Esophagus squamous epithelium (tissue), 4 donors: ENCODE measurements around the gene STXBP5L.

Experiments
- POLR2A ChIP-seq, 4 donors: fragments of 450-650 bp; IDR thresholded peaks; one replicate each; pipeline ENCODE4 v1.6.1; 2017; ENCODE audit warnings: antibody characterized with exemption in 4 of 4, mild to moderate bottlenecking in 4 of 4, moderate library complexity in 3 of 4
- TF ChIP-seq, protein P1 (sequence below), 6 experiments: fragments of 450-650 bp in 4 of 6; fragments of 200-600 bp in 2 of 6; sonication (generic) in 2 of 6; IDR thresholded peaks; one replicate each; pipeline ENCODE4 v1.5.1; 2016 to 2019; ENCODE audit warnings: antibody characterized with exemption in 6 of 6, mild to moderate bottlenecking in 4 of 6, moderate library complexity in 4 of 6

DNA sequence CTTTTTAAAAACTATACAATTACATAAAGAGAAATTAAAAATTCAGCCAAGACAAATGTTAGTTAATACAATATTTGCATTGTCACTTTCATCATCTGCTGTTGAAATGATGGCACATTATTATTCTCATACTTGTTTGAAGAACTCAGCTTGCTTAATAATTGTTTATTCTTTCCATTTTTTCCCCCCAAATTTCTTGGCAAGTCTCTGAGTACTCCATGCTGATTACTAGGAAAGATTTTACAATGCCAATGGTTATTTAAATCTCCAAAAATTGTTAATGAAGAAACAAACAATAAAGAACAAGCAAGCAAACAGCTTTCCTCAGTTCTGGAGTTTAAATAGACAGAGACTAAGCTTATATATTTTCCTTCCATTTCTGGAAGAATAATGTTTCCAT, 15.1 kb upstream of the STXBP5L start:
- TF ChIP-seq, protein P1, sequence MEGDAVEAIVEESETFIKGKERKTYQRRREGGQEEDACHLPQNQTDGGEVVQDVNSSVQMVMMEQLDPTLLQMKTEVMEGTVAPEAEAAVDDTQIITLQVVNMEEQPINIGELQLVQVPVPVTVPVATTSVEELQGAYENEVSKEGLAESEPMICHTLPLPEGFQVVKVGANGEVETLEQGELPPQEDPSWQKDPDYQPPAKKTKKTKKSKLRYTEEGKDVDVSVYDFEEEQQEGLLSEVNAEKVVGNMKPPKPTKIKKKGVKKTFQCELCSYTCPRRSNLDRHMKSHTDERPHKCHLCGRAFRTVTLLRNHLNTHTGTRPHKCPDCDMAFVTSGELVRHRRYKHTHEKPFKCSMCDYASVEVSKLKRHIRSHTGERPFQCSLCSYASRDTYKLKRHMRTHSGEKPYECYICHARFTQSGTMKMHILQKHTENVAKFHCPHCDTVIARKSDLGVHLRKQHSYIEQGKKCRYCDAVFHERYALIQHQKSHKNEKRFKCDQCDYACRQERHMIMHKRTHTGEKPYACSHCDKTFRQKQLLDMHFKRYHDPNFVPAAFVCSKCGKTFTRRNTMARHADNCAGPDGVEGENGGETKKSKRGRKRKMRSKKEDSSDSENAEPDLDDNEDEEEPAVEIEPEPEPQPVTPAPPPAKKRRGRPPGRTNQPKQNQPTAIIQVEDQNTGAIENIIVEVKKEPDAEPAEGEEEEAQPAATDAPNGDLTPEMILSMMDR (IDR thresholded peaks at IDR 0.05), result no peak
- TF ChIP-seq POLR2A (IDR thresholded peaks at IDR 0.05), result no peak
